SK-N-MC (cell line): ENCODE measurements around the gene RNASE4.

Source experiments
- EZH2 ChIP-seq: fragments of 200-600 bp; sonication (generic); IDR thresholded peaks from one replicate; pipeline ENCODE4 v1.6.1; 2017; ENCODE audit warnings: antibody characterized with exemption
- POLR2AphosphoS5 ChIP-seq: IDR thresholded peaks from 2 replicates; pipeline ENCODE4 v1.6.1; 2012; ENCODE audit warnings: mild to moderate bottlenecking, low read depth, low read length, borderline replicate concordance

DNA sequence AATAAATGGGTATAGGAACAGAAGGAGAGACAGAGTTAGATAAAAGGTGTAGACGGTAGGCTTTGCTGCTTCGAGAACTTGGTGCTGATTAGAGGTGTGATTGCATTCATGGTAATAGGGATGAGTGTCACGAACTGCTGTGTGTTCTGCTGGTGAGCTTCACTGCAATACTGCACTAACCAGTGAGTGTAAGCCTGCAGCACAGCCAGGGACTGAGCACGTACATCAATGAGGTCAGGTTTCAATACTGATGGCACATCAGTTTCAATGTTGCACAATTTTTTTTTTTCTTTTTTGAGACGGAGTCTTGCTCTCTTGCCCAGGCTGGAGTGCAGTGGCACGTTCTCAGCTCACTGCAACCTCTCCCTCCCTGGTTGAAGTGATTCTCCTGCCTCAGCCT, 36.4 kb downstream of the RNASE4 start:
- TF ChIP-seq EZH2 (no peak), POLR2AphosphoS5 (no peak)
